Stimulated activated CD8-positive, alpha-beta memory T cell treated with anti-CD3 and anti-CD28 coated beads, Interleukin-12 subunit alpha, Interleukin-12 subunit beta, amount 100 ng/mL, for 24 hours (primary cell): Measurements from ENCODE around the gene NOL4L.

ENCODE experiments used
- DNase-seq: peaks from one replicate; pipeline ENCODE4 v3.0.0-alpha.2; 2020; ENCODE audit errors: extremely low read depth

Gene NOL4L

GRCh38 chr20:32524829-32525501, 60.2 kb downstream of the NOL4L start:
- DNase-seq = no peak

GRCh38 chr20:32523613-32524213, 61.4 kb downstream of the NOL4L start:
- no peak for DNase-seq

GRCh38 chr20:32522776-32523612, 62.1 kb downstream of the NOL4L start:
- no peak for DNase-seq

GRCh38 chr20:32522526-32522775, 62.7 kb downstream of the NOL4L start:
- no peak for DNase-seq

- DNase-seq = no peak
Measured at GRCh38 chr20:32521780-32522525, 63.2 kb downstream of the NOL4L start.

- no peak for DNase-seq
Measured at GRCh38 chr20:32520927-32521203, 64.3 kb downstream of the NOL4L start.

- DNase-seq = no peak
Measured at GRCh38 chr20:32519381-32519730, 65.8 kb downstream of the NOL4L start.

- DNase-seq = no peak
Measured at GRCh38 chr20:32518593-32519380, 66.3 kb downstream of the NOL4L start.

GRCh38 chr20:32517914-32518592, 67.1 kb downstream of the NOL4L start:
- no peak for DNase-seq

- no peak for DNase-seq
Measured at GRCh38 chr20:32517518-32517873, 67.6 kb downstream of the NOL4L start.

GRCh38 chr20:32516583-32517517, 68.3 kb downstream of the NOL4L start:
- DNase-seq = no peak

GRCh38 chr20:32515631-32516101, 69.5 kb downstream of the NOL4L start:
- DNase-seq = no peak

- DNase-seq = no peak
Measured at GRCh38 chr20:32514760-32515159, 70.4 kb downstream of the NOL4L start.

- DNase-seq = no peak
Measured at GRCh38 chr20:32513031-32513866, 71.9 kb downstream of the NOL4L start.

- no peak for DNase-seq
Measured at GRCh38 chr20:32512047-32512385, 73.1 kb downstream of the NOL4L start.

- no peak for DNase-seq
Measured at GRCh38 chr20:32511358-32512046, 73.6 kb downstream of the NOL4L start.

- no peak for DNase-seq
Measured at GRCh38 chr20:32510601-32511357, 74.4 kb downstream of the NOL4L start.

GRCh38 chr20:32510120-32510600, 75.0 kb downstream of the NOL4L start:
- DNase-seq = no peak
